ENCODE measurements around the gene BAIAP2L1.

DNA sequence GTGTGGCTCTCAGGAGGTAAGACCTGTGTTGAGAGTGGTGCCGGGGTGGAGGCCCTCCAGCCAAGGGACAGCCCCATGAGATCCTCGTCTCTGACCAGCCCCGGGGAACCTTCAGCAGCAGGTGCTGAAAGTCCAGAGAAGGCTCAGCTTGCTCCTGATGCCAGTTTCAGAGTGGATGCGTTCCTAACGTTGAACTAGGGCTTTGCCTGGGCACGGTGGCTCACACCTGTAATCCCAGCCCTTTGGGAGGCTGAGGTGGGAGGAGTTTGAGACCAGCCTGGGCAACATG is 45.7 kb downstream of the BAIAP2L1 start:
- TF ChIP-seq, protein P1, sequence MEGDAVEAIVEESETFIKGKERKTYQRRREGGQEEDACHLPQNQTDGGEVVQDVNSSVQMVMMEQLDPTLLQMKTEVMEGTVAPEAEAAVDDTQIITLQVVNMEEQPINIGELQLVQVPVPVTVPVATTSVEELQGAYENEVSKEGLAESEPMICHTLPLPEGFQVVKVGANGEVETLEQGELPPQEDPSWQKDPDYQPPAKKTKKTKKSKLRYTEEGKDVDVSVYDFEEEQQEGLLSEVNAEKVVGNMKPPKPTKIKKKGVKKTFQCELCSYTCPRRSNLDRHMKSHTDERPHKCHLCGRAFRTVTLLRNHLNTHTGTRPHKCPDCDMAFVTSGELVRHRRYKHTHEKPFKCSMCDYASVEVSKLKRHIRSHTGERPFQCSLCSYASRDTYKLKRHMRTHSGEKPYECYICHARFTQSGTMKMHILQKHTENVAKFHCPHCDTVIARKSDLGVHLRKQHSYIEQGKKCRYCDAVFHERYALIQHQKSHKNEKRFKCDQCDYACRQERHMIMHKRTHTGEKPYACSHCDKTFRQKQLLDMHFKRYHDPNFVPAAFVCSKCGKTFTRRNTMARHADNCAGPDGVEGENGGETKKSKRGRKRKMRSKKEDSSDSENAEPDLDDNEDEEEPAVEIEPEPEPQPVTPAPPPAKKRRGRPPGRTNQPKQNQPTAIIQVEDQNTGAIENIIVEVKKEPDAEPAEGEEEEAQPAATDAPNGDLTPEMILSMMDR (conservative IDR thresholded peaks at IDR 0.05 in 1 of 2, IDR thresholded peaks at IDR 0.05 in 1 of 2; ENCODE audit: low read depth in 1 of 2, low read length in 2 of 2): no peak
- no peak for TF ChIP-seq EZH2 (IDR thresholded peaks at IDR 0.05; ENCODE audit: low read length, missing control alignments)
